Measurements from ENCODE around the gene CCDC80.
A peak's percentile ranks its signal among the peaks of the same experiment; 100 is the strongest.
"Not testable (repeated sequence)": the region's sequence is repeated elsewhere in the genome, so short reads cannot be mapped to it uniquely, and the experiment has no call there.

Gene CCDC80

GRCh38 chr3:112583105-112583504, 57.8 kb downstream of the CCDC80 start:
- no peak for DNase-seq (ENCODE audit: low spot score)

DNA sequence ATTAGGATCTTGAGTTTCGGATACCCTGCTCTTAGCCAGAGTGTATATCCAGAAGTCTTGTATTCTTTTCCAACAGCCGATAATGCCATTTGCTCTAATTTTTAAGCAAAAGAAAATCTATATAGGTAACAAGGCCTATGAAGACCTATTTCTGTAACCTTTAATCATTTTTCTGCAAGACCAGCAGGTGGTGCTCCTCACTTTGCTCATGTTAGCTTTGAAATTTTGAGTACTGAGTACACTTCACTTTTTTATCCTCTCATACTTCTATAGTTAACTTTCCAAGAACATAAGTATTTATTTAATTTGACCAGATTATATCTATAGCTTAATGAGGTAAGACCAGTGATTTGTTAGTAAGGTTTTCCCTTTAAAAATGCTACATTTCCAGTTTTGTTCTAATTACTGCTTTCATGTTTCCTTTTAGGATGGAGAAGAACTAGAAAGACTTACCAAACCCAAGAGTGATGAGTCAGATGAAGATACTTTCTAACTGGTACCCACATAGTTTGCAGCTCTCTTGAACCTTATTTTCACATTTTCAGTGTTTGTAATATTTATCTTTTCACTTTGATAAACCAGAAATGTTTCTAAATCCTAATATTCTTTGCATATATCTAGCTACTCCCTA, 58.6 kb downstream of the CCDC80 start:
- peak; percentile 59 for DNase-seq (ENCODE audit: low spot score)

DNA sequence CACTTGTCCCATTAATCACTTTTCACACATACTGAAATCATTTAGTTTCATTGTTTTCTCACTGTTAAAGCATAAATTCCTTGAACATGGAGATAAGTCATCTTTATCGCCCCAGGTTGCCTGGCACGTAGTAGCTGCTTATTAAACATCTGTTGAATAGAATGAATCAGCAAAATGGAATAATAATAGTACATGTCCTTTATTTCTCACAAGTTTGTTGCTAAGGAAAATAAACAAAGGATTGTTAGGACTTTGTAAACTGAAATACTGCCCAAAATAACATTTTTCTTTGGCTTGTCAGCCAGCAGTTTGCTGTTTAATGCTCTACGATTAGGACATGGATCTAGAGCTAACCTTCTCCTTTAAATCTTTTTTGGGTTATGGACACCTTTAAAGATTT, 61.2 kb downstream of the CCDC80 start:
- no peak for DNase-seq (ENCODE audit: low spot score)

DNA sequence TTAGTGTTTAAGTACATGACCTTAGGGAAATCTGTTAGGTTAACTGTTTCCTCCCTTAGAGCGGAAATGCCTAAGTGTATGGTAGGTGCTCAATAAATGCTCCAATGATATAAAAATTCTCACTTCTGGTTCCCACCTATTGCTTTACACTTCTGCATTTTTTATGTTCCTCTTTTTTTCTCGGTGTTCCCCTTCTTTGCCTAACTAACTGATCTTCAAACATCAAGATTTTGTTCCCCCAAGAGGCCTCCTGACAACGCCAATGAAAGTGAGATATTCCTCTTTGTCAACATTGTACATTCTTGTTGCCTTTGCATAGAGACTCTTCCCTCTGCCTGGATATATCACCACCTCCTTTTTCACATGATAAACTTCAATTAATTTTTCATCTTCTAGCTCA, 61.7 kb downstream of the CCDC80 start:
- DNase-seq (ENCODE audit: low spot score): peak; percentile 30

- no peak for DNase-seq (ENCODE audit: low spot score)
These were observed 68.2 kb downstream of the CCDC80 start for GRCh38 chr3:112572701-112573100.

GRCh38 chr3:112569265-112569664, 71.7 kb downstream of the CCDC80 start:
- DNase-seq (ENCODE audit: low spot score): no peak

DNA sequence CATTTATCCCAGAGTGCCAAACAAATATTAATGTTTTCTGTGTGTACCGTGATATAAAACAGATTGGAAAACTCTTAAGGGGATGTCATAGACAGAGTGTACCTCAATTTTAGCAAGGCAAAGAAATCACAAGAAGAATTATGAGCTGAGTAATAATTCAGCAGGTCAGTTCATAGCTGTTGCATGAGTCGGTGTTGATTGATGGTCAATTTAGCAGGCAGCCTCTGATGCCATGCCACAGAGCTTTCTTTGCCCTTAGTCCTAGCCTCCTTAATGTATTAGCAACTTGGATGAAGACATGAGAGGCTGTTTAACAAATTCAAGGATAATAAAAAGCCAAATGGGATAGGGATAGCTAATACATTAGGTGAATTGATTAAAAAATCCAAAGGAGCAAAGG, 72.3 kb downstream of the CCDC80 start:
- DNase-seq (ENCODE audit: low spot score): no peak

DNA sequence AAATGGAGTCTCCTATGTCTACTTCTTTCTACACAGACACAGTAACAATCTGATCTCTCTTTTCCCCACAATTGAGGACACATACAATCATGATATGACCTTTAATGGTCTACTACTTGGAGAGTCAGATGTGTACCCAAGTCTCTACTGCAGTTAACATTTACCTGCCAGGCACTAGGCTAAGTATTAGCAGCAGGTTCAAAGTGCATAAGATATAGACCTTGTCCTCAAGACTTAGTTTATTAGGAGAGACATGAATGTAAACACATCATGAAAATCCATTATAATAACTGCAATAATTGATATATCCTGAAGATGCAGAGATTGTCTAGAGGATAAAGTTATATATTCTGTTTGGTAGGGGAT, 76.0 kb downstream of the CCDC80 start:
- DNase-seq (ENCODE audit: low spot score): no peak

- DNase-seq (ENCODE audit: low spot score): not testable (repeated sequence)
These were observed 76.5 kb downstream of the CCDC80 start for GRCh38 chr3:112564247-112564939.

DNA sequence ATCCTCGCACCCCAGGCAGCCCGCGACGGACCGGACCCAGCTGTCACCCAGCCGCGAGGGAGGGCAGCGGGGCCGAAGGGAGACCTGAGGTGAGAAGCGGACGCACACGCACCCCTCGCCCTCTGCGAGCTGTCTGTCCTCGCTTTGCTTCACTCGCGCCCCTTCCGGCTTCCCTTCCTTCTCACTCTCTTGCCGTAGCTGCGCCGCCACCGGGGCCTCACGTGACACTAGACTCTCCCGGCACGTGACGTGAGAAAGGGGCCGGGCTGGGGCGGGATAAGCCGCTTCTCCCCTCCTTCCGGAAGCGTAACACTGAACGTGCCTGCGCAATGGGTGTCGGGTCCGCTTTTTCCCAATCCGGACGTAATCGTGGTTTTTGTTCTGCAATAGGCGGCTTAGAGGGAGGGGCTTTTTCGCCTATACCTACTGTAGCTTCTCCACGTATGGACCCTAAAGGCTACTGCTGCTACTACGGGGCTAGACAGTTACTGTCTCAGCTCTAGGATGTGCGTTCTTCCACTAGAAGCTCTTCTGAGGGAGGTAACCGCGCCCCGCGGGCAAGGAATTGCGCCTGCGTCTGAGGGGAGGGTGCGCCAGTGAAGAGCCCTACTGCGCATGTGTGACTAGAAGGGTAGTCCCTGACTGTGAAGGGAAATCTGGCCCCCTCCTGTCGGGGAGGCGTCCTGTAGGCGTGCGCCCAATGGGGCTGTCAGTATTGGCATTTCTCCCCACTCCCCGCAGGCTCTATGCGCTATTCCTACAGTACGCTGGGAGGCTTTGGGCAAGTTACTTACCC, 79.0 kb downstream of the CCDC80 start, which contains the start of the genes ATG3 and SLC35A5:
Gene ATG3 (minus strand): TSS at position 229 of the 796 bp plus-strand sequence. CDS start 434 bp downstream, outside the sequence.
Gene SLC35A5 (plus strand): TSS at position 312 of the 796 bp plus-strand sequence. CDS start 1,359 bp downstream, outside the sequence.
- peak; percentile 99 for DNase-seq (ENCODE audit: low spot score)

DNA sequence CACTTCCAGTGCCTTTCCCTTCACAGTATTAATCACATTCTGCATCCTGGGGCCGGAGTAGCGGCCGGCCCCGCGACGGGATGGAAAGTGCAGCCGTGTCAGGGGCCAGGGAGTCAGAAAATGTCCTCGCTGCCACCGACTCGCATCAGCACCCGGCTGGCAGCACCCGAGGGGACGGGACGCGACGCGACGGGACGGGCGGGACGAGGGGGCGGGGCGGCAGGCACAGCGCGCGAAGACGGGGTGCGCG, 79.5 kb downstream of the CCDC80 start:
- DNase-seq (ENCODE audit: low spot score): no peak

- DNase-seq (ENCODE audit: low spot score): peak; percentile 91
These were observed 80.0 kb downstream of the CCDC80 start for GRCh38 chr3:112560721-112561483.

DNA sequence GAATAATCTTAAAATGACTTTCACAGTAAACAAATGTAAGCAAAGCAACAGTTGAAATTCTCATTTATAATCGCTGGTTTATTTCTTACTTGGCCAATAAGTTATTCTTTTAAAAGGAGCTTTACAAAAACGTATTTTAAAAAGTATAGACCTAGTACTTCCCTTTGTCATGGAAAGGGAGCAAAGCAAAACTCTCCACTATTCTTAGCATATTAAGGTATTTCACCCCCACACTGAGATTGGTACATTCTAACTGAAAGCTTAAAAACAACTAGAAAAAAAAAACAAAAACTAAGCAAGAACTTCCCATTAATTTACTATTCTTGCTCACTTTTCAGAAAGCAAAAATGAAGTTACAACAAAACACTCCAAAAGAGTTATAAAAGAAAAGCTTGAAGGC, 80.6 kb downstream of the CCDC80 start:
- peak; percentile 12 for DNase-seq (ENCODE audit: low spot score)

DNA sequence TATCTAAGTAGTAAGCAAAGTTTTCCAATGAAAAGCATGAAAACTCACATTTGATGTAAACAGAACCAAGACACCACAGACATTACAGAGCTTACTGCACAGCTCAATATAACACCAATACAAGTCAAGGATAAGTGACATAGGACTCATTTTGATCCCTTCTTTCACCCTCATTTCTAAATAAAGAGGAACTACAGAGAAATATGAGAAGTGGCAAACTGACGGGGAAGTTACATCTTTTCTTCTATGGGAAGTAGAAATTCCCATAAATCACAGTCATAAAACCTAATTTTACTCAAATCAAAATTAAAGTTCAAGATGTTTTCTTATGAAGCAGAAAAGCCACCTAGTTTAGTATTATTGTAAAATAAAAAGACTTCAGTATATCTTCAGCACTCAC, 83.0 kb downstream of the CCDC80 start:
- no peak for DNase-seq (ENCODE audit: low spot score)

GRCh38 chr3:112555535-112556170, 85.3 kb downstream of the CCDC80 start:
- DNase-seq (ENCODE audit: low spot score): no peak

GRCh38 chr3:112550859-112551258, 90.1 kb downstream of the CCDC80 start:
- no peak for DNase-seq (ENCODE audit: low spot score)
